ENCODE measurements around the gene CD180. TPM values are rescaled to one million over a fixed set of nuclear protein-coding genes. Genes with fewer than 3 reads are reported as not detected.

CD180 gene
- total and polyA plus RNA-seq, 8 donors = under 0.01 to 2.6 (median 0.37) TPM; not detected in 1

GRCh38 chr5:67222243-67223025 is 25.8 kb upstream of the CD180 start:
- intact Hi-C loops (cut with DNase I; ENCODE audit: low total_unique reads) = no loop called here
- TF ChIP-seq POLR2A (IDR thresholded peaks at IDR 0.05) (no peak), POLR2AphosphoS5 (IDR thresholded peaks at IDR 0.05) (no peak), EP300 (IDR thresholded peaks at IDR 0.05) (no peak)
- TF ChIP-seq, protein P1, sequence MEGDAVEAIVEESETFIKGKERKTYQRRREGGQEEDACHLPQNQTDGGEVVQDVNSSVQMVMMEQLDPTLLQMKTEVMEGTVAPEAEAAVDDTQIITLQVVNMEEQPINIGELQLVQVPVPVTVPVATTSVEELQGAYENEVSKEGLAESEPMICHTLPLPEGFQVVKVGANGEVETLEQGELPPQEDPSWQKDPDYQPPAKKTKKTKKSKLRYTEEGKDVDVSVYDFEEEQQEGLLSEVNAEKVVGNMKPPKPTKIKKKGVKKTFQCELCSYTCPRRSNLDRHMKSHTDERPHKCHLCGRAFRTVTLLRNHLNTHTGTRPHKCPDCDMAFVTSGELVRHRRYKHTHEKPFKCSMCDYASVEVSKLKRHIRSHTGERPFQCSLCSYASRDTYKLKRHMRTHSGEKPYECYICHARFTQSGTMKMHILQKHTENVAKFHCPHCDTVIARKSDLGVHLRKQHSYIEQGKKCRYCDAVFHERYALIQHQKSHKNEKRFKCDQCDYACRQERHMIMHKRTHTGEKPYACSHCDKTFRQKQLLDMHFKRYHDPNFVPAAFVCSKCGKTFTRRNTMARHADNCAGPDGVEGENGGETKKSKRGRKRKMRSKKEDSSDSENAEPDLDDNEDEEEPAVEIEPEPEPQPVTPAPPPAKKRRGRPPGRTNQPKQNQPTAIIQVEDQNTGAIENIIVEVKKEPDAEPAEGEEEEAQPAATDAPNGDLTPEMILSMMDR (IDR thresholded peaks at IDR 0.05) = no peak
- no peak for DNase-seq
- Histone ChIP-seq H3K36me3 (no peaks in the 10 kb centered on the region), H3K4me1 (peaks cover 0 to 21% (median 0%) of the 10 kb centered on the region in 4 donors), H3K27ac (peak overlapping the region in 2 of 5 donors; percentile 11 to 44), H3K27me3 (no peaks in the 10 kb centered on the region), H3K4me3 (no peak overlapping the region), H3K9me3 (no peaks in the 10 kb centered on the region)
- 76 to 89% (median 87%) methylated on average over 5 of the region's 5 CpGs for WGBS, 5 donors

GRCh38 chr5:67221487-67222242 is 25.1 kb upstream of the CD180 start:
- no peaks in the 10 kb centered on the region for H3K27me3 ChIP-seq
- 75 to 86% (median 79%) methylated on average over 9 of the region's 9 CpGs for WGBS, 5 donors
- no peaks in the 10 kb centered on the region for H3K9me3 ChIP-seq
- no peaks in the 10 kb centered on the region for H3K36me3 ChIP-seq
- peak overlapping the region in 2 of 5 donors; percentile 11 to 44 for H3K27ac ChIP-seq
- H3K4me1 ChIP-seq = peaks cover under 1 to 25% (median 3%) of the 10 kb centered on the region in 4 donors
- intact Hi-C loops (cut with DNase I; ENCODE audit: low total_unique reads) = no loop called here
- DNase-seq = no peak
- H3K4me3 ChIP-seq = no peak overlapping the region
- TF ChIP-seq EP300 (IDR thresholded peaks at IDR 0.05) (no peak), POLR2A (IDR thresholded peaks at IDR 0.05) (no peak), POLR2AphosphoS5 (IDR thresholded peaks at IDR 0.05) (no peak)
- TF ChIP-seq, protein P1 (IDR thresholded peaks at IDR 0.05) = no peak

DNA sequence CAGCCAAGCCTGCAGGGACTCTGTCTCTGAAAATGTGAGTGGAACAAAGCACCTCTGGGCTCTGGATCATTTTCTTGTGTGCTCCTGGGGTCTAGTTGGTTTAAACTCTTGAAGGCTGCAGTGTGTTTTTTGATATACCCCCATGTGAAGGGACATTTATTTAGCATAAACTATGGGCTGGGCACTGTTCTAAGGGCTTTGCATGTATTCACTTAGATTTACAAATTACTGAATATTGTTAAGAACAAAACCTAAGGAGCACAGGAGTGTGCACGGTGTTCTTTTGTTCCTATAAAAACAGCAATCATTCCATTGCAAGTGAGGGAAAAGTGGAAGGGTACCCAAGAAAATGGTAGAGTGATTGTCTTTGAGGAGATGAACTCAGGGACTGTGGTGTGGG is 20.0 kb upstream of the CD180 start:
- Histone ChIP-seq H3K27ac (peak overlapping the region; percentile 71 to 89 (median 79)), H3K9me3 (no peaks in the 10 kb centered on the region), H3K4me1 (peaks cover 20 to 30% (median 25%) of the 10 kb centered on the region in 4 donors), H3K4me3 (peak overlapping the region in 1 of 4 donors; percentile 30), H3K36me3 (no peaks in the 10 kb centered on the region), H3K27me3 (no peaks in the 10 kb centered on the region)
- 81 to 92% (median 88%) methylated on average over 1 of the region's 1 CpG for WGBS, 5 donors
- intact Hi-C loops (cut with DNase I; ENCODE audit: low total_unique reads) = no loop called here
- no peak for DNase-seq
- TF ChIP-seq POLR2A (IDR thresholded peaks at IDR 0.05) = no peak
- no peak for TF ChIP-seq POLR2AphosphoS5 (IDR thresholded peaks at IDR 0.05)
- no peak for TF ChIP-seq EP300 (IDR thresholded peaks at IDR 0.05)
- TF ChIP-seq, protein P1 (IDR thresholded peaks at IDR 0.05) = no peak

All from stomach (tissue), 9 donors.